Liver (tissue), 9 donors: ENCODE data around the gene CUL3. TPM values are rescaled to one million over a fixed set of nuclear protein-coding genes. Genes with fewer than 3 reads are reported as not detected.

Experiments
- DNase-seq: peaks from one replicate; pipeline ENCODE4 v3.0.0-alpha.2; 2017; ENCODE audit warnings: low spot score
- H3K27ac ChIP-seq, 2 donors: one replicate each; pipeline ENCODE4 v1.7.0; 2013; ENCODE audit warnings: inconsistent platforms in 2 of 2, low read length in 2 of 2, control low read depth in 1 of 2, low read depth in 1 of 2, mild to moderate bottlenecking in 1 of 2
- H3K27me3 ChIP-seq, 4 donors: one replicate each; pipeline versions ENCODE4 v1.6.1 to v1.7.0; 2013; ENCODE audit warnings: low read length in 3 of 4, inconsistent platforms in 1 of 4, mild to moderate bottlenecking in 1 of 4, moderate library complexity in 1 of 4; ENCODE audit not compliant: control insufficient read depth in 4 of 4, insufficient read depth in 4 of 4
- H3K36me3 ChIP-seq, 4 donors: one replicate each; pipeline versions ENCODE4 v1.6.1 to v1.7.0; 2013; ENCODE audit warnings: low read length in 3 of 4, mild to moderate bottlenecking in 3 of 4, low read depth in 1 of 4, moderate library complexity in 1 of 4; ENCODE audit not compliant: control insufficient read depth in 4 of 4, insufficient read depth in 3 of 4
- H3K4me1 ChIP-seq, 4 donors: one replicate each; pipeline versions ENCODE4 v1.6.1 to v1.7.0; 2013; ENCODE audit warnings: low read length in 3 of 4, mild to moderate bottlenecking in 3 of 4, moderate library complexity in 1 of 4; ENCODE audit not compliant: control insufficient read depth in 4 of 4, insufficient read depth in 4 of 4
- H3K4me3 ChIP-seq, 3 donors: one replicate each; pipeline versions ENCODE4 v1.6.1 to v1.7.0; 2013; ENCODE audit warnings: low read length in 3 of 3, control low read depth in 1 of 3, low read depth in 1 of 3, mild to moderate bottlenecking in 1 of 3
- H3K9ac ChIP-seq, 2 donors: one replicate each; pipeline ENCODE4 v1.7.0; 2013; ENCODE audit warnings: low read length in 2 of 2, mild to moderate bottlenecking in 2 of 2, moderate library complexity in 2 of 2, control low read depth in 1 of 2, low read depth in 1 of 2
- H3K9me3 ChIP-seq, 4 donors: one replicate each; pipeline versions ENCODE4 v1.6.1 to v1.7.0; 2013; ENCODE audit warnings: low read length in 3 of 4; ENCODE audit not compliant: control insufficient read depth in 4 of 4
- ATF3 ChIP-seq: IDR thresholded peaks from 2 replicates; pipeline ENCODE4 v1.6.1; 2016; ENCODE audit warnings: antibody characterized with exemption
- CTCF ChIP-seq: fragments of 150-350 bp; IDR thresholded peaks from 2 replicates; pipeline ENCODE4 v1.5.1; 2017; ENCODE audit warnings: improper control_type of control experiment, low read depth, low read length; ENCODE audit not compliant: missing input control
- EGR1 ChIP-seq, 2 donors: IDR thresholded peaks; 2 replicates each; pipeline ENCODE4 v1.6.1; 2016 to 2018; ENCODE audit warnings: antibody characterized with exemption in 2 of 2, low read depth in 2 of 2
- FOXA1 ChIP-seq: IDR thresholded peaks from 2 replicates; pipeline ENCODE4 v1.6.1; 2016; ENCODE audit warnings: antibody characterized with exemption
- FOXA2 ChIP-seq: IDR thresholded peaks from 2 replicates; pipeline ENCODE4 v1.6.1; 2016; ENCODE audit warnings: antibody characterized with exemption
- GABPA ChIP-seq, 2 donors: IDR thresholded peaks in 1 of 2; conservative IDR thresholded peaks in 1 of 2; 2 replicates each; pipeline ENCODE4 v1.6.1; 2016; ENCODE audit warnings: antibody characterized with exemption in 2 of 2, mild to moderate bottlenecking in 1 of 2, moderate library complexity in 1 of 2
- HNF4A ChIP-seq, 2 donors: conservative IDR thresholded peaks; 2 replicates each; pipeline ENCODE4 v1.6.1; 2016; ENCODE audit warnings: antibody characterized with exemption in 2 of 2, mild to moderate bottlenecking in 2 of 2
- HNF4G ChIP-seq: IDR thresholded peaks from 2 replicates; pipeline ENCODE4 v1.6.1; 2016; ENCODE audit warnings: antibody characterized with exemption
- JUND ChIP-seq, 2 donors: IDR thresholded peaks; 2 replicates each; pipeline ENCODE4 v1.6.1; 2016; ENCODE audit warnings: antibody characterized with exemption in 2 of 2
- MAX ChIP-seq: IDR thresholded peaks from 2 replicates; pipeline ENCODE4 v1.6.1; 2016; ENCODE audit warnings: antibody characterized with exemption
- NR2F2 ChIP-seq: IDR thresholded peaks from 2 replicates; pipeline ENCODE4 v1.6.1; 2016; ENCODE audit warnings: antibody characterized with exemption
- RAD21 ChIP-seq, 2 donors: IDR thresholded peaks; 2 replicates each; pipeline ENCODE4 v1.6.1; 2016; ENCODE audit warnings: antibody characterized with exemption in 2 of 2, mild to moderate bottlenecking in 2 of 2
- REST ChIP-seq: IDR thresholded peaks from 2 replicates; pipeline ENCODE4 v1.6.1; 2016; ENCODE audit warnings: antibody characterized with exemption, mild to moderate bottlenecking
- RXRA ChIP-seq, 2 donors: IDR thresholded peaks; 2 replicates each; pipeline ENCODE4 v1.6.1; 2017 to 2018; ENCODE audit warnings: antibody characterized with exemption in 2 of 2, mild to moderate bottlenecking in 1 of 2
- SP1 ChIP-seq: IDR thresholded peaks from 2 replicates; pipeline ENCODE4 v1.6.1; 2018; ENCODE audit warnings: antibody characterized with exemption, mild to moderate bottlenecking
- TAF1 ChIP-seq: conservative IDR thresholded peaks from 2 replicates; pipeline ENCODE4 v1.6.1; 2016; ENCODE audit warnings: antibody characterized with exemption, mild to moderate bottlenecking
- YY1 ChIP-seq: IDR thresholded peaks from 2 replicates; pipeline ENCODE4 v1.6.1; 2016; ENCODE audit warnings: antibody characterized with exemption, mild to moderate bottlenecking
- ZBTB33 ChIP-seq: IDR thresholded peaks from 2 replicates; pipeline ENCODE4 v1.6.1; 2016; ENCODE audit warnings: antibody characterized with exemption
- WGBS: extraction: QIAGEN DNeasy Blood & Tissue Kit; methylation state at CpG from one replicate; pipeline ENCODE4 v1.1.7; 2013; 5-methylcytosine and 5-hydroxymethylcytosine counted together
- polyA plus RNA-seq, 2 donors: library from polyadenylated mRNA; stranded (reverse) in 1 of 2; unstranded in 1 of 2; fragments of 200-250 nt in 1 of 2; fragments of >200 nt in 1 of 2; fragmentation: Nextera tagmentation in 1 of 2; extraction: Ambion mirVana in 1 of 2; gene quantifications; one replicate each; pipeline versions ENCODE4 v1.2.1 to v1.2.3, GENCODE V29; 2013 to 2015
- total RNA-seq, 2 donors: library from RNA; depleted of rRNA; stranded (reverse); fragments of >200 nt; gene quantifications; one replicate each; pipeline ENCODE4 v1.2.3, GENCODE V29; 2014
- donor health status: healthy.
- donor health status: healthy.
- donor health status: healthy.
- donor health status: healthy.
- donor health status: healthy.

Gene CUL3
- total and polyA plus RNA-seq, 4 donors: 24.7 to 48.9 (median 33.1) TPM

- Histone ChIP-seq H3K36me3 (no peaks in the 10 kb centered on the region), H3K27ac (no peak overlapping the region), H3K4me3 (no peak overlapping the region), H3K9ac (no peak overlapping the region), H3K4me1 (no peaks in the 10 kb centered on the region), H3K27me3 (no peaks in the 10 kb centered on the region), H3K9me3 (no peaks in the 10 kb centered on the region)
- no peak for TF ChIP-seq YY1
- TF ChIP-seq MAX: no peak
- no peak for TF ChIP-seq HNF4G
- TF ChIP-seq ZBTB33: no peak
- no peak for DNase-seq
- WGBS: 76% methylated on average over 4 of the region's 4 CpGs
These were observed 150.5 kb downstream of the CUL3 start for GRCh38 chr2:224434618-224435017.

GRCh38 chr2:224433442-224433841, 151.7 kb downstream of the CUL3 start:
- no peak for TF ChIP-seq TAF1
- no peak for TF ChIP-seq REST
- TF ChIP-seq NR2F2: no peak
- TF ChIP-seq SP1: no peak
- no peak for TF ChIP-seq MAX
- TF ChIP-seq RAD21 (IDR thresholded peaks at IDR 0.05): no peak
- no peak for TF ChIP-seq YY1
- no peak for TF ChIP-seq EGR1 (IDR thresholded peaks at IDR 0.05; ENCODE audit: low read depth in 2 of 2)
- no peak for TF ChIP-seq CTCF
- TF ChIP-seq RXRA (IDR thresholded peaks at IDR 0.05): no peak
- TF ChIP-seq ZBTB33: no peak
- no peak for TF ChIP-seq FOXA1
- no peak for TF ChIP-seq HNF4G
- TF ChIP-seq FOXA2: no peak
- TF ChIP-seq ATF3: no peak
- TF ChIP-seq JUND (IDR thresholded peaks at IDR 0.05): no peak
- no peak for TF ChIP-seq HNF4A (conservative IDR thresholded peaks at IDR 0.05)
- TF ChIP-seq GABPA (IDR thresholded peaks at IDR 0.05 in 1 of 2, conservative IDR thresholded peaks at IDR 0.05 in 1 of 2): no peak
- no peak for DNase-seq
- Histone ChIP-seq H3K27me3 (no peaks in the 10 kb centered on the region), H3K36me3 (no peaks in the 10 kb centered on the region), H3K27ac (no peak overlapping the region), H3K9me3 (no peaks in the 10 kb centered on the region), H3K4me3 (no peak overlapping the region), H3K9ac (no peak overlapping the region), H3K4me1 (no peaks in the 10 kb centered on the region)
- 90% methylated on average over 10 of the region's 10 CpGs for WGBS
